ENCODE results near the gene ADAT3.

DNA sequence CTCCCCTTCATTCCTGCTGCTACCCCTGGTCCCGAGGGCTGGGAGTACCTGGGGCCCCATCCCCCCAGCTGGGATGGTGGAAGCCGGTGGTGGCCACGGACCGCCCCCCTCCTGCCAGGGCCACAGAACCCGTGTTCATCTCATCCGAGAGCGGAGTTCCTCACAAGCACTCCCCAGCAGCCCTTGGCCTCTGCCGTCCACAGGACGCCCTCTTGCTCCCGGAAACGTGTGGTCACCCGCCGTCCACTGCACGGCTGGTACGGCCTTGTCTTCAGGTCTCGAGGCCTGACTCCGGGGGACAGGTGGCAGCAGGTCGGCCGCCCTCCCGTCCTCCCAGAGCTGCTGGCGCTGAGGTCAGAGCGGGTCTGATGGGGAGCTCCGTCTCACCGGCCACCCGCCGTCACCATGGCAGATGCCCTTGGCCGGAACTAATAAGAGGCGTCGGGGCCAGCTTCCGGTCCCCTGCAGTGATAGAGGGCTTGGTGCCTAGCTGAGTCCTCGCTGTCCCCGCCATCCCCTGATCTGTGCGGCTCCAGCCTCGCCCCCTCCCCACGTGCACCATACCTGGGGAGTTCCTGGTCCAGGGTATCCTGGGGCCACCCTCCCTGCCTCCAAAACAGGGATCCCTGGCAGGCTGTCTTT, 19.2 kb downstream of the ADAT3 start:
- TF ChIP-seq, protein P1, sequence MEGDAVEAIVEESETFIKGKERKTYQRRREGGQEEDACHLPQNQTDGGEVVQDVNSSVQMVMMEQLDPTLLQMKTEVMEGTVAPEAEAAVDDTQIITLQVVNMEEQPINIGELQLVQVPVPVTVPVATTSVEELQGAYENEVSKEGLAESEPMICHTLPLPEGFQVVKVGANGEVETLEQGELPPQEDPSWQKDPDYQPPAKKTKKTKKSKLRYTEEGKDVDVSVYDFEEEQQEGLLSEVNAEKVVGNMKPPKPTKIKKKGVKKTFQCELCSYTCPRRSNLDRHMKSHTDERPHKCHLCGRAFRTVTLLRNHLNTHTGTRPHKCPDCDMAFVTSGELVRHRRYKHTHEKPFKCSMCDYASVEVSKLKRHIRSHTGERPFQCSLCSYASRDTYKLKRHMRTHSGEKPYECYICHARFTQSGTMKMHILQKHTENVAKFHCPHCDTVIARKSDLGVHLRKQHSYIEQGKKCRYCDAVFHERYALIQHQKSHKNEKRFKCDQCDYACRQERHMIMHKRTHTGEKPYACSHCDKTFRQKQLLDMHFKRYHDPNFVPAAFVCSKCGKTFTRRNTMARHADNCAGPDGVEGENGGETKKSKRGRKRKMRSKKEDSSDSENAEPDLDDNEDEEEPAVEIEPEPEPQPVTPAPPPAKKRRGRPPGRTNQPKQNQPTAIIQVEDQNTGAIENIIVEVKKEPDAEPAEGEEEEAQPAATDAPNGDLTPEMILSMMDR (conservative IDR thresholded peaks at IDR 0.05; ENCODE audit: low read length): no peak
- TF ChIP-seq EZH2phosphoT487 (IDR thresholded peaks at IDR 0.05; ENCODE audit: borderline replicate concordance, low read depth, low read length): no peak

Data from OCI-LY7 (cell line).